Activated B cell treated with CpG ODN at 0.5 μM for 24 hours (primary cell): Measurements from ENCODE around the gene CCDC7. TPM values are rescaled to one million over a fixed set of nuclear protein-coding genes. Genes with fewer than 3 reads are reported as not detected.

Experiments
- ATAC-seq: fragments of 200-7000 bp; cut with Tn5 transposase; one replicate; pipeline ENCODE4 v1.10.0; 2021; ENCODE audit warnings: low read depth, mild to moderate bottlenecking, moderate library complexity
- CTCF ChIA-PET: fragments of 350-600 bp; sonication (Branson Sonifier 250); formaldehyde crosslinking; loops from one replicate; lab custom pipeline; 2021; ENCODE audit warnings: antibody characterized with exemption; lab: Charles Lee
- POLR2A ChIA-PET: fragments of 350-600 bp; sonication (Branson Sonifier 250); formaldehyde crosslinking; loops from one replicate; lab custom pipeline; 2021; ENCODE audit warnings: antibody characterized with exemption; lab: Charles Lee
- DNase-seq: peaks from one replicate; pipeline ENCODE4 v3.0.0; 2022
- H3K27ac Mint-ChIP-seq: one replicate; pipeline ENCODE4 v1.8.0; 2020; ENCODE audit warnings: mixed read lengths
- H3K27me3 Mint-ChIP-seq: one replicate; pipeline ENCODE4 v1.8.0; 2021; ENCODE audit warnings: mixed read lengths
- H3K36me3 Mint-ChIP-seq: one replicate; pipeline ENCODE4 v1.8.0; 2021; ENCODE audit warnings: low read depth, mixed read lengths
- H3K4me1 Mint-ChIP-seq: one replicate; pipeline ENCODE4 v1.8.0; 2021; ENCODE audit warnings: mixed read lengths
- H3K4me3 Mint-ChIP-seq: one replicate; pipeline ENCODE4 v1.8.0; 2020; ENCODE audit warnings: mild to moderate bottlenecking, mixed read lengths
- H3K9me3 Mint-ChIP-seq: one replicate; pipeline ENCODE4 v1.8.0; 2020; ENCODE audit warnings: mixed read lengths
- intact Hi-C: fragments of 100-400 bp; cut with micrococcal nuclease; formaldehyde crosslinking; loops from one replicate; pipeline ENCODE4 v1.15.1; 2024
- total RNA-seq: library from RNA; stranded (reverse); gene quantifications from 2 replicates; pipeline ENCODE4 v1.2.3, GENCODE V29; 2022
- TF ChIP-seq, protein P1 (sequence below): fragments of 200-600 bp; IDR thresholded peaks from one replicate; pipeline ENCODE4 v1.8.0; 2022; ENCODE audit warnings: antibody characterized with exemption, mild to moderate bottlenecking

Gene CCDC7
- total RNA-seq, 1 donor from 2014 or later, result 20.0 TPM

- no peak overlapping the region for H3K27ac Mint-ChIP-seq
- ChIA-PET POLR2A (no interaction called here), CTCF (no interaction called here)
- intact Hi-C loops, result no loop called here
- no peaks in the 10 kb centered on the region for H3K4me1 Mint-ChIP-seq
- H3K27me3 Mint-ChIP-seq, result no peaks in the 10 kb centered on the region
- TF ChIP-seq, protein P1, sequence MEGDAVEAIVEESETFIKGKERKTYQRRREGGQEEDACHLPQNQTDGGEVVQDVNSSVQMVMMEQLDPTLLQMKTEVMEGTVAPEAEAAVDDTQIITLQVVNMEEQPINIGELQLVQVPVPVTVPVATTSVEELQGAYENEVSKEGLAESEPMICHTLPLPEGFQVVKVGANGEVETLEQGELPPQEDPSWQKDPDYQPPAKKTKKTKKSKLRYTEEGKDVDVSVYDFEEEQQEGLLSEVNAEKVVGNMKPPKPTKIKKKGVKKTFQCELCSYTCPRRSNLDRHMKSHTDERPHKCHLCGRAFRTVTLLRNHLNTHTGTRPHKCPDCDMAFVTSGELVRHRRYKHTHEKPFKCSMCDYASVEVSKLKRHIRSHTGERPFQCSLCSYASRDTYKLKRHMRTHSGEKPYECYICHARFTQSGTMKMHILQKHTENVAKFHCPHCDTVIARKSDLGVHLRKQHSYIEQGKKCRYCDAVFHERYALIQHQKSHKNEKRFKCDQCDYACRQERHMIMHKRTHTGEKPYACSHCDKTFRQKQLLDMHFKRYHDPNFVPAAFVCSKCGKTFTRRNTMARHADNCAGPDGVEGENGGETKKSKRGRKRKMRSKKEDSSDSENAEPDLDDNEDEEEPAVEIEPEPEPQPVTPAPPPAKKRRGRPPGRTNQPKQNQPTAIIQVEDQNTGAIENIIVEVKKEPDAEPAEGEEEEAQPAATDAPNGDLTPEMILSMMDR, result no peak
- peaks cover 3% of the 10 kb centered on the region for H3K9me3 Mint-ChIP-seq
- no peaks in the 10 kb centered on the region for H3K36me3 Mint-ChIP-seq
- no peak overlapping the region for H3K4me3 Mint-ChIP-seq
- DNase-seq, result no peak
- no peak for ATAC-seq
These were observed 341.0 kb downstream of the CCDC7 start for GRCh38 chr10:32786968-32787367.

- CTCF ChIA-PET, result interaction anchor here (1.2 to 1.8 kb wide), 2 partner anchors 221 to 405 kb away, joined by 3 to 10 read pairs; no protein-coding TSS in a partner anchor
- Mint-ChIP-seq H3K9me3 (peaks cover 3% of the 10 kb centered on the region), H3K4me3 (no peak overlapping the region), H3K27ac (no peak overlapping the region), H3K27me3 (no peaks in the 10 kb centered on the region), H3K4me1 (no peaks in the 10 kb centered on the region), H3K36me3 (no peaks in the 10 kb centered on the region)
- TF ChIP-seq, protein P1, result no peak
- DNase-seq (no peak), ATAC-seq (no peak)
- intact Hi-C loops, result no loop called here
- POLR2A ChIA-PET, result no interaction called here
These were observed 341.8 kb downstream of the CCDC7 start for GRCh38 chr10:32787690-32788284.

GRCh38 chr10:32788359-32788758 is 342.4 kb downstream of the CCDC7 start:
- H3K27me3 Mint-ChIP-seq, result no peaks in the 10 kb centered on the region
- CTCF ChIA-PET, result interaction anchor here (1.2 to 1.8 kb wide), 2 partner anchors 220 to 405 kb away, joined by 3 to 10 read pairs; no protein-coding TSS in a partner anchor
- no peaks in the 10 kb centered on the region for H3K4me1 Mint-ChIP-seq
- no peak overlapping the region for H3K27ac Mint-ChIP-seq
- DNase-seq, result no peak
- H3K4me3 Mint-ChIP-seq, result no peak overlapping the region
- H3K9me3 Mint-ChIP-seq, result peaks cover 3% of the 10 kb centered on the region
- intact Hi-C loops, result no loop called here
- TF ChIP-seq, protein P1, result no peak
- ATAC-seq, result no peak
- POLR2A ChIA-PET, result no interaction called here
- no peaks in the 10 kb centered on the region for H3K36me3 Mint-ChIP-seq

GRCh38 chr10:32790483-32790882 is 344.5 kb downstream of the CCDC7 start:
- no peak overlapping the region for H3K4me3 Mint-ChIP-seq
- H3K27me3 Mint-ChIP-seq, result no peaks in the 10 kb centered on the region
- no peak for DNase-seq
- intact Hi-C loops, result no loop called here
- no peak for ATAC-seq
- H3K27ac Mint-ChIP-seq, result no peak overlapping the region
- no peaks in the 10 kb centered on the region for H3K4me1 Mint-ChIP-seq
- ChIA-PET POLR2A (no interaction called here), CTCF (no interaction called here)
- H3K36me3 Mint-ChIP-seq, result no peaks in the 10 kb centered on the region
- H3K9me3 Mint-ChIP-seq, result peaks cover 3% of the 10 kb centered on the region
- TF ChIP-seq, protein P1, result no peak

GRCh38 chr10:32793033-32793432 is 347.1 kb downstream of the CCDC7 start:
- POLR2A ChIA-PET, result no interaction called here
- Mint-ChIP-seq H3K27me3 (no peaks in the 10 kb centered on the region), H3K4me3 (no peak overlapping the region), H3K27ac (no peak overlapping the region), H3K9me3 (peaks cover 3% of the 10 kb centered on the region), H3K36me3 (no peaks in the 10 kb centered on the region), H3K4me1 (no peaks in the 10 kb centered on the region)
- DNase-seq, result no peak
- CTCF ChIA-PET, result interaction anchor here (1.2 to 2.9 kb wide), 2 partner anchors 216 to 363 kb away, joined by 3 to 14 read pairs; no protein-coding TSS in a partner anchor
- intact Hi-C loops, result no loop called here
- TF ChIP-seq, protein P1, result no peak
- no peak for ATAC-seq
